ENCODE results near the gene PADI4.

The PADI4 gene

DNA sequence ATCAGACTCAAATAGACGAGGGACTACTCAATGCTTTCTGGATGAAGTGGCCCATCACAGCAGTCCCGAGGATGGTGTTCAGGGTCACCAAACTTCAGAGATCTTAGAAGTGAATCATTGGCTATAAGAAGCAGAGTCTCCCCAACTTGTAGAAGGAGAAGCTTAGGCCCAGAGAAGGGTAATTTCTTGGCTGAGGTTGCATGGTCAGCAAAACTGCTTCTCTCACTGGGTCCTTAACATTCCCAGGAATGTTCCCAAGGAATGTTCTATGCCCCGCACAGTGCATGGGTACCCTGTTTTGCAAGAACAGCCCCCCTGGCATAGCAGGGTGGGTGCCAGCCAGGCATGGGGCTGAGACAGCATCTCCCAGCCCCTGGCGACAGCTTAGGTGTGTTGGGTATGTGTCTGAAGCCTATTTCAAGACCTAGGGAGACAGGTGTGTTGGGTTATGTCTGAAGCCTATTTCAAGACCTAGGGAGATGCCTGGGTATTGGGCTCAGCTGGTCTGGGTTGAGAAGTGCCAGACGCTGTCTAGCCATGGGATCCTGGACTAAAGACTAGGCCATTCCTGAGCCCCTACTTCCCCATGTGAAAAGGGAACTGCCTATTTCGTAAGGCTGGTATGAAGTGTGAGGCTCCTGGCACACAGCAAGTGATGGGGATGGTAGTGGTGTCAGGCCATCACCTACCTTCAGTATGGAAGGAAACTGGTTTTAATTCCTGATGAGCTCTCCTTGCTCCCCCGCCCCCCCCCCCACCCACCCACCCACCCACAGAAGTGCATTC, 90.1 kb downstream of the PADI4 start:
- TF ChIP-seq, protein P1, sequence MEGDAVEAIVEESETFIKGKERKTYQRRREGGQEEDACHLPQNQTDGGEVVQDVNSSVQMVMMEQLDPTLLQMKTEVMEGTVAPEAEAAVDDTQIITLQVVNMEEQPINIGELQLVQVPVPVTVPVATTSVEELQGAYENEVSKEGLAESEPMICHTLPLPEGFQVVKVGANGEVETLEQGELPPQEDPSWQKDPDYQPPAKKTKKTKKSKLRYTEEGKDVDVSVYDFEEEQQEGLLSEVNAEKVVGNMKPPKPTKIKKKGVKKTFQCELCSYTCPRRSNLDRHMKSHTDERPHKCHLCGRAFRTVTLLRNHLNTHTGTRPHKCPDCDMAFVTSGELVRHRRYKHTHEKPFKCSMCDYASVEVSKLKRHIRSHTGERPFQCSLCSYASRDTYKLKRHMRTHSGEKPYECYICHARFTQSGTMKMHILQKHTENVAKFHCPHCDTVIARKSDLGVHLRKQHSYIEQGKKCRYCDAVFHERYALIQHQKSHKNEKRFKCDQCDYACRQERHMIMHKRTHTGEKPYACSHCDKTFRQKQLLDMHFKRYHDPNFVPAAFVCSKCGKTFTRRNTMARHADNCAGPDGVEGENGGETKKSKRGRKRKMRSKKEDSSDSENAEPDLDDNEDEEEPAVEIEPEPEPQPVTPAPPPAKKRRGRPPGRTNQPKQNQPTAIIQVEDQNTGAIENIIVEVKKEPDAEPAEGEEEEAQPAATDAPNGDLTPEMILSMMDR (IDR thresholded peaks at IDR 0.05; ENCODE audit: insufficient read depth, low read depth, low read length, missing control alignments) = no peak
- no peak for DNase-seq (ENCODE audit: low read depth)
- no peak overlapping the region for H3K4me3 ChIP-seq (ENCODE audit: low read depth, low read length)

DNA sequence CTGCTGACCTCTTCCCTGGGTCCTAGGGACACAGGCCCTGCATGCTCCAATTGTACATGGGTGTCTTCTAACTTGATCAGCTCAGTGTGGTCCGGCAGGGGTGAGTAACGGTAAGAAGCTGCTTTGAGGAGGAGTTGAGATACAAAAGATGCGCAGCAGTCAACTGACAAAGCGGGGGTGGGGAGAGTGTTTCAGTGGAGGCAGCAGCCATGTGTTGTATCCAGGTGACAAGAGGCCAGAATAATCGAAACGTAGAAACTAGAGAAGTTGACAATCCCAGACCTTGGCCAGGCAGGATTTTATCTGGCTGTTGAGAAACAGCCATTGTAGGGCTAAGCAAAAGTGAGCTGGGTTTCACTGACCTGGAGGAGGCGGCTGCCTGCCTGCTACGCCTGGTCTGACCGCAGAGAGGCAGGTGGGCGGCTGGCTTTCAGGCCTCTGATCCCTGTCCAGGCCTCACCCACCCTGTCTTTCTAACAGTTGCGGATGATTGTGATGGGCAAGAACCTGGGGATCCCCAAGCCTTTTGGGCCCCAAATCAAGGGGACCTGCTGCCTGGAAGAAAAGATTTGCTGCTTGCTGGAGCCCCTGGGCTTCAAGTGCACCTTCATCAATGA, 92.8 kb downstream of the PADI4 start:
- TF ChIP-seq, protein P1 (IDR thresholded peaks at IDR 0.05; ENCODE audit: insufficient read depth, low read depth, low read length, missing control alignments) = no peak
- no peak overlapping the region for H3K4me3 ChIP-seq (ENCODE audit: low read depth, low read length)
- DNase-seq (ENCODE audit: low read depth) = no peak

DNA sequence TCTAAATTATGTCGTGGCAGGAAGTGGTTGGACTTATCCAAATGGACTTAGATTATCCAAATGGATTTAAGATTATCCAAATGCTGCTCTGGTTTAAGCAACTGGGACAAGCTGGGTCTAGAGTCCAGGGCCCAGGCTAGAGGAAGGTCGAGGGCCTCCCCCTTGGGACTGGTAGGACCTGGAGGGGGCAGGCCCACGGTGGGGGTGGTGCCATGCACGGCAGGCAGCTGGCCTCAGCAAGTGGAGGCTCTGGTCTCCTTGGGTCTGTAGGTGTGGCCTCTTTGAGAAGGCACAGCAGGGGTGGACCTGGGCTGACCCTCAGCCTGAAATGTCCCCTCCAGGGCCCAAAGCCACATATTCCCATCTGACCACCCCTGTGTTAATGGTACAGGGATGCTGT, 93.8 kb downstream of the PADI4 start:
- H3K4me3 ChIP-seq (ENCODE audit: low read depth, low read length) = no peak overlapping the region
- TF ChIP-seq, protein P1 (IDR thresholded peaks at IDR 0.05; ENCODE audit: insufficient read depth, low read depth, low read length, missing control alignments) = no peak
- no peak for DNase-seq (ENCODE audit: low read depth)

DNA sequence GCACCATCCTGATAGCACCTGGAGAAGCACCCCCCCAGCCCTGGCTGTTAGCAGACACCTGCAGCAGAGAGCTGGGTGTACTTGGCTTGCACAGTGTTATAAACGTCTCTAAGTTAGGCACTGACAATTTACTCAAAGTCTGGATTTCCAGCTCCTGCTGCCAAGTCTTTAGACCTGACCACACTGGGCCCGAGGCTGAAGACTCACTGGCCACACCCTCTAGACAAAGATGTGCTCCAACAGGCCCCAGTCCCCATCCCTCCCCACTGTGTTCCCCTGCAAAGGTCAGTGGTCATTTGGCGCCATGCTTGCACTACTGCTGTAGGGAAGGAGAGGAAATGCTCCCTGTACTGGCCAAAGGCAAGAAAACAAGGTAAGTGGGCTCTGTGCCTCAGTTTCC, 95.1 kb downstream of the PADI4 start:
- H3K4me3 ChIP-seq (ENCODE audit: low read depth, low read length) = no peak overlapping the region
- DNase-seq (ENCODE audit: low read depth) = no peak
- TF ChIP-seq, protein P1 (IDR thresholded peaks at IDR 0.05; ENCODE audit: insufficient read depth, low read depth, low read length, missing control alignments) = no peak

- H3K4me3 ChIP-seq (ENCODE audit: low read depth, low read length) = no peak overlapping the region
- TF ChIP-seq, protein P1 (IDR thresholded peaks at IDR 0.05; ENCODE audit: insufficient read depth, low read depth, low read length, missing control alignments) = no peak
- DNase-seq (ENCODE audit: low read depth) = no peak
Measured at GRCh38 chr1:17404034-17404684, 96.2 kb downstream of the PADI4 start.

DNA sequence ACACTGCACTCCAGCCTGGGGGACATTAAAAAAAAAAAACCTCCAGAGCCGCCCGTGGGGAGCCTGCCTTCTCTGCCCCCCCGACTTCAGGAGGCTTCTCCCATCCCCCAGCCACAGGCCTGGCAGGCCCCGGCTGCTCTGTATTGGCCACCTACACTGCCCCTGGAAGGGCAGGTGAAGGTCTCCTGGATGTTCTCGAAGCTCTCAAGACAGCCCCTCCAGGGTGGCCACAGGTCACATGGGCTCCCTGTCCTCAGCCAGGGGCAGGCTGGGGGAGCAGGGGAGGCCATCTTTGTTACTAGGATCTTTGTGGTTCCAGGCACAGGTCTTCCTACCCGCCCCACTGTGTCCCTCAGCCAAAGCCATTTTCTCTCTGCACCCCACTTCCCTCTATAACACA, 96.8 kb downstream of the PADI4 start:
- no peak overlapping the region for H3K4me3 ChIP-seq (ENCODE audit: low read depth, low read length)
- no peak for DNase-seq (ENCODE audit: low read depth)
- TF ChIP-seq, protein P1 (IDR thresholded peaks at IDR 0.05; ENCODE audit: insufficient read depth, low read depth, low read length, missing control alignments) = no peak
